ENCODE results near the gene DUT. TPM values are rescaled to one million over a fixed set of nuclear protein-coding genes. Genes with fewer than 3 reads are reported as not detected.

The DUT gene
- total RNA-seq, 1 experiment from 2014 or later = 81.1 TPM

GRCh38 chr15:48283396-48284145, 47.7 kb upstream of the DUT start:
- CTCF ChIA-PET = interaction anchor here (0.6 to 4.4 kb wide), 11 partner anchors 9 to 1833 kb away, joined by 3 to 50 read pairs (median 4); no protein-coding TSS in a partner anchor
- Mint-ChIP-seq H3K27me3 (ENCODE audit: insufficient read depth, unreplicated experiment) (no peaks in the 10 kb centered on the region), H3K9me3 (ENCODE audit: unreplicated experiment) (no peaks in the 10 kb centered on the region), H3K27ac (ENCODE audit: low read depth, unreplicated experiment) (no peak overlapping the region), H3K36me3 (ENCODE audit: insufficient read depth, unreplicated experiment) (no peaks in the 10 kb centered on the region), H3K4me3 (ENCODE audit: unreplicated experiment) (no peak overlapping the region), H3K4me1 (ENCODE audit: insufficient read depth, unreplicated experiment) (no peaks in the 10 kb centered on the region)
- no peak for TF ChIP-seq CTCF (IDR thresholded peaks at IDR 0.05; ENCODE audit: unreplicated experiment)
- intact Hi-C loops (cut with micrococcal nuclease) = loop anchor here (2.0 kb wide), 4 partner anchors 69 to 1971 kb away; no protein-coding TSS in a partner anchor
- DNase-seq (ENCODE audit: unreplicated experiment) = no peak
- POLR2A ChIA-PET = interaction anchor here (0.9 kb wide), 1 partner anchor 32 kb away, joined by 3 read pairs; no protein-coding TSS in a partner anchor
- no TSS peak for BruUV-seq (replicated peaks)

- peak overlapping the region; percentile 31 for H3K27ac Mint-ChIP-seq (ENCODE audit: low read depth, unreplicated experiment)
- no TSS peak for BruUV-seq (replicated peaks)
- peak; percentile 53 for TF ChIP-seq CTCF (IDR thresholded peaks at IDR 0.05; ENCODE audit: unreplicated experiment)
- CTCF ChIA-PET = interaction anchor here (0.6 to 4.4 kb wide), 59 partner anchors 8 to 1979 kb away, joined by 3 to 50 read pairs (median 4); no protein-coding TSS in a partner anchor
- DNase-seq (ENCODE audit: unreplicated experiment) = peak; percentile 77
- intact Hi-C loops (cut with micrococcal nuclease) = loop anchor here (2.0 to 5.0 kb wide), 5 partner anchors 67 to 1973 kb away; no protein-coding TSS in a partner anchor
- H3K27me3 Mint-ChIP-seq (ENCODE audit: insufficient read depth, unreplicated experiment) = no peaks in the 10 kb centered on the region
- POLR2A ChIA-PET = interaction anchor here (0.6 to 1.1 kb wide), 4 partner anchors 10 to 1650 kb away, joined by 3 to 5 read pairs (median 4); no protein-coding TSS in a partner anchor
- peak overlapping the region; percentile 58 for H3K4me3 Mint-ChIP-seq (ENCODE audit: unreplicated experiment)
- no peaks in the 10 kb centered on the region for H3K9me3 Mint-ChIP-seq (ENCODE audit: unreplicated experiment)
- H3K36me3 Mint-ChIP-seq (ENCODE audit: insufficient read depth, unreplicated experiment) = no peaks in the 10 kb centered on the region
- no peaks in the 10 kb centered on the region for H3K4me1 Mint-ChIP-seq (ENCODE audit: insufficient read depth, unreplicated experiment)
Measured at GRCh38 chr15:48285329-48286214, 45.7 kb upstream of the DUT start.

- no TSS peak for BruUV-seq (replicated peaks)
- Mint-ChIP-seq H3K27ac (ENCODE audit: low read depth, unreplicated experiment) (no peak overlapping the region), H3K4me3 (ENCODE audit: unreplicated experiment) (no peak overlapping the region), H3K36me3 (ENCODE audit: insufficient read depth, unreplicated experiment) (no peaks in the 10 kb centered on the region), H3K9me3 (ENCODE audit: unreplicated experiment) (no peaks in the 10 kb centered on the region), H3K27me3 (ENCODE audit: insufficient read depth, unreplicated experiment) (no peaks in the 10 kb centered on the region), H3K4me1 (ENCODE audit: insufficient read depth, unreplicated experiment) (no peaks in the 10 kb centered on the region)
- intact Hi-C loops (cut with micrococcal nuclease) = loop anchor here (5.0 kb wide), 1 partner anchor 302 kb away; no protein-coding TSS in a partner anchor
- no peak for DNase-seq (ENCODE audit: unreplicated experiment)
- ChIA-PET CTCF (interaction anchor here (0.6 to 1.5 kb wide), 3 partner anchors 8 to 1093 kb away, joined by 3 to 4 read pairs (median 3); no protein-coding TSS in a partner anchor), POLR2A (interaction anchor here (1.1 kb wide), 1 partner anchor 42 kb away, joined by 3 read pairs; no protein-coding TSS in a partner anchor)
- no peak for TF ChIP-seq CTCF (IDR thresholded peaks at IDR 0.05; ENCODE audit: unreplicated experiment)
Measured at GRCh38 chr15:48289628-48290027, 41.6 kb upstream of the DUT start.

Measured in MCF 10A (cell line).